HG02571 (cell line): ENCODE data around the gene TOMM20.
"Not testable (repeated sequence)": the region's sequence is repeated elsewhere in the genome, so short reads cannot be mapped to it uniquely, and the experiment has no call there.

ENCODE experiments used
- ATAC-seq: cut with Tn5 transposase; IDR thresholded peaks from one replicate; pipeline ENCODE4 v1.9.1; 2021; ENCODE audit warnings: mild to moderate bottlenecking, moderate library complexity; ENCODE audit not compliant: unreplicated experiment

TOMM20 gene

DNA sequence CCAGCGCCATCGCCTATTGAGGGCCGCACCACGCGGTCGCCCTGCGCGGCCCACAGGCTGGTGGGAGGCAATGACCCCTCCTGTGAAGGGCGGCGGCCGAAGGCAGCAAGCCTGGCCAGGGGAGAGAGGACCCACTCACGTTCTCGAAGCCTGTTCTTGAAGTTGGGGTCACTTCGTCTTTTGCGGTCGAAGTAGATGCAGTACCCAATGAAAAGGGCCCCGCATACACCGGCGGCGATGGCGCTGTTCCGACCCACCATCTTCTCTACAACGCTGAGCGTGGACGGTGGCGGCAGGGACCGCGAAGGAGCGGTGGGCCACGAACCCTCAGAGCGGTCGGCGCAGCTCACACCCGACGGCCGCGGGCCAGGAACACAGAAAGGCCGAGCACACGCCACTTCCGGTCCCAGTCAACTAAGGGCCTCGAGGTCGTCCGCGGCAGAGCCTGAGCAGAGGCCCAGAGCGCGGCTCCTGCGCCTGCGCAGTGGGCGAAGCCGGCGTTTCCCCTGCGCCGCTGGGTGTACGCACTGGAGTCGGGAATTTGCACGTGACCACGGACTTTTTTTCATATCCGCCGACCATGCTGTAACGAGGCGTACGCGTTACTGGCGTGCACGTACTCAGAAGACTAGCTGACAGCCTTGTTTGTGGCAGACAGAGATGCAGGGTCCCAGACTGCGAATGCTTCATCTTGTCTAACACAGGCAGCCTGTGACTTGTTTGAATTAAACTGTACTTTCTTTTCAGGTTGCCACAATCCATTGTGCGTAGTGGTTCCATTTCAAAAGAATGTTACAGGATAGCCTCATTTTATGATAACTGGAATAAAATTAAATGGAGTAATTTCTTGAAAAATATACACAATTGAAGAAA is at the start of gene TOMM20:
Gene TOMM20 (minus strand): TSS at position 382 of the 873 bp plus-strand sequence. CDS start 122 bp downstream, at position 260.
- ATAC-seq, result peak; percentile 93

DNA sequence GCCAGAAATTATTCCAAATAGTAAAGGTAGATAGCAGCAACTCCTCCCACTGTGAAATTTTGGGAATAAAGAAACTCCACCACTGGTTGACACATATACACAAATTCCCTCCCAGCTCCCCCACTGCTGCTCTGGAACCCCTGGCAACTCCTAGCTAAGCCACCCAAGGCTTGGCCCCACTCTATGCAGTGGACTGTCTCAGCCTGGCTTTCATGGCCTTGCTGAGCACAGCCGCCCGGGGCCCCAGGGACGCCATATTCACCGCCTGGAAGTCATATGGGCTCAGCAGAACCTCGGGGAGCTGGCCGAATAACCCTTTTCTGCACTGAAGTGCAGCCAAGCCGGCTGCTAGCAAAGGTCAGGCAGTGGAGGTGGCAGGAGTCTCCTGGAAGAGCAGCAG is 47.8 kb upstream of the TOMM20 start:
- no peak for ATAC-seq

DNA sequence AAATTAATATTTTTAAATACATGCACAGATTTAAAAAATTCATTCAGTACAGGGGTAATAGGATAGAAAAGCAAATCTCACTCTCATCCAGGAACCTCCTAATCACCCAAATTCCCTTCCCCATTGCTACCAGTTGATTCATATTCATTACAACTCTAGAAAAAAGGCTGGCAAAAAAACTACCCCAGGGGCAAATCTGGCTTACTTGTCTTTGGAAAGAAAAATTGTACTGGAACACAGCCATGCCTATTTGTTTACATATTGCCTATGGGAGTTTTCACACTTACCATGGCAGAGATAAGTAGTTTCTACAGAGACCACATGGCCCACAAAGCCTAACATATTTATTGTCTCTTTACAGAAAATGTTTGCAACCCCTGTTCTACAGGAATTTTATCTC is 41.3 kb upstream of the TOMM20 start:
- no peak for ATAC-seq

DNA sequence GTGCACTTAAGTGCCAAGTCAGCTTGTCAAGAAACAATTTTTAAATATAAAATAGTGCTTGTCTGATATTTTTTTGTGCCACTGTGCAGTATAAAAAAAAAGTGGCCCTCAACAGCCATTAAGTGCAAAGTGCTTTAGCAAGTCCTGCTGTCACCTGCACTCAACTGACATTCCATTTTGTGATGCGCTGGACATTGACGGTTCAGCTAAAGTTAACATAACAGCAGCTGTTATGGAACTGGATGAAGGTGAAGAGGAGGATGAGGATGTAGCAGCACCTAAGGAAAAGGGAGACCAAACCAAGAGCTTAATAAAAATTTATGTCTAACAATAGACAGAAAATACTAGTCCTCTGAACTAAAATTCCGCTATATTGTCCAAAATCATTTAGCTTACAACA is 39.7 kb upstream of the TOMM20 start:
- no peak for ATAC-seq

DNA sequence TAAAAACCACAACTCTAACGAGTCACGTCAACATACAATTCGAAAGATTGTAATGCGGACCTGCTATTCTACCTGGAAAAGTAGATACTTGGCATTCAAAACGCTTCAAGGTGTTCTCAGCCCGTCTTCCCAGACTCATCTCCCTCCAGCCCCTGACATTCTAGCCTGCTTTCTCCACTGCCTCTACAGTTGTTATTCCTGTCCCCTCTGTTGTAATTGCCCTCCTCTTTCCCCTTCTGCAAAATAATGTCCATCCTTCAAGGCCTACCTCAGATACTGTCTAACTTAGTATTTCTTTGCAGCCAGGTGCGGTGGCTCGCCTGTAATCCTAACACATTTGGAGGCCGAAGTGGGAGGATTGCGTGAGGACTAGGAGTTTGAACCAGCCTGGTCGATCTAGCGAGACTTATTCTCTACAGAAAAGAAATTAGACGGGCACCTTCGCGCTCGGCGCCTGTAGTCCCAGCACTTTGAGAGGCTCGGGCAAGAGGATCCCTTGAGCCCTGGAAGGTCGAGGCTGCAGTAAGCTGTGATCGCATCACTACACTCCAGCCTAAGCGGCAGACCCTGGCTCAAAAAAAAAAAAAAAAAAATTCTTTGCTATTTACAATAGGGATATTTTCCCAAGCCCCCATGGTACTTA is 33.2 kb upstream of the TOMM20 start:
- no peak for ATAC-seq

DNA sequence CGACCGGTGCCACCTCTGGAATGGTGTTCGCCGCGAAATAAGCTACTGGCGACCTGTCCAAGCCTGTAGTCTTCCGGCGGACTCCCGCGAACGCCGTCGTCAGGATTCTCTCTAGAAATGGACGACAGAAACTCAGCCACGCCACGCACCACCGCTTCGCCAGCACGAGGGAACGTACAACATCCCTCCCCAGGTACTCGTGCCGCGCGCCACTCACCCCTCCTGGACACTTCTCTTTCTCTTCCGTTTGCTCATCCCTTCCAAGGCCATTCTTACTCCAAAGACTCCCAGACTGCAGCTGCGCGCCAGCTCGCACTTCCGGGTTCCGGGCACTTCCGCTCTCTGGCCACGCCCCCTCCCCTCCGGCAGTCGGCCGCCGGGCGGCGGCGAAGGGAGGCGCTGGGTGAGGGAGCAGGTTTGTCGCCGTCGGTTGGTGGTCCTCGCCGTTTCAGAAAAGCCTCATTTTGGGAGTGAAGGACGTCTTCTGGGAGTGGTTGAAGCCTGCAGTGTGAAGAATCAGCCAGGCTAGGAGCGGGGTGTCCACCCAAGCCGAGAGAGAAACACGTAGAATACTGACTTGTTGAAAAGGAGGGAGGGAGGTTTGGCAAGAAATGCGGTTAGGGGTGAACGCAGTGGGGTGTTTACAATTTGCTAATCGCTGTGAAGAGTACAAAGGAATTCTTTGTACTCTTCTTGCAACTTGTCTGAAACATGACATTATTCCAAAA is 32.5 kb upstream of the TOMM20 start, which contains the start of gene RBM34:
Gene RBM34 (minus strand): TSS at position 294 of the 728 bp plus-strand sequence. CDS start 24 bp downstream, at position 270.
- ATAC-seq, result peak; percentile 97

DNA sequence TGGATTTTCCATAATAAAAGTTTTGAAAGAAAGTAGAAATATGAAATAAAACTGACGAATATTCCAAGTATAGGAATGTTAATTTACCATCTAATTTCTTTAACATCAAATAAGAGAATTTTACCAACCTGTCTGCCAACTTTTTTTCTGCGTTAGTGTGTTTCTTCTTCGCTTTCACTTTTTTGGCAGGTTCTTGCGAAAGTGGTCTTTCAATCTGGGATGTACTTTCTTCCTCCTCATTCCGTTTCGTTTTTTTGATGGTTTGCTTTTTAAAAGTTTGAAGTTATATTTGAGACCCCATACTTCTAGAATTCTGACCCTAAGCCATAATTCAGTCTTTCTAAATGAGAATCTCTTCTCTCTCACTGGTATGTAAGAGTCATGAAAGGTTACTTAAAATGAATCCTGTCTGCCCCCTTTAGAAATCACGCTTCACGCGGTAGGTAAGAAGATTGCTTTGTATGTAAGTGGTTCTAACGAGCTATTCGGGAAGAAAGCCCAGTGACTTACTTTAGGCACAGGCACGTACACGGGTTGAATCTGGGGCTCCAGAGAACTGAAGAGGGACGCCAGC is 31.8 kb upstream of the TOMM20 start:
- no peak for ATAC-seq

DNA sequence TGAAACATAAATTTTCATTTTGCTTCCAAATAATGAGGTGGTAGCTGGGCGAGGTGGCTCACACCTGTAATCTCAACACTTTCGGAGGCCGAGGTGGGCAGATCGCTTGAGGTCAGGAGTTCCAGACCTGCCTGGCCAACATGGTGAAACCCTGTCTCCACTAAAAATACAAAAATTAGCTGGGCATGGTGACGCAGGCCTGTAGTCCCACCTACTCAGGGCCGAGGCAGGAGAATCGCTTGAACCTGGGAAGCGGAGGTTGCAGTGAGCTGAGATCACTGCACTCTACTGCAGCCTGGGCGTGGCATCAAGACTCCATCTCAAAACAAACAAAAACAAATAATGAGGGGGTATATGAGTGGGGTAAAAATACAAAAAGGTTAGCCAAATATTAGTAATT is 31.3 kb upstream of the TOMM20 start:
- not testable (repeated sequence) for ATAC-seq

DNA sequence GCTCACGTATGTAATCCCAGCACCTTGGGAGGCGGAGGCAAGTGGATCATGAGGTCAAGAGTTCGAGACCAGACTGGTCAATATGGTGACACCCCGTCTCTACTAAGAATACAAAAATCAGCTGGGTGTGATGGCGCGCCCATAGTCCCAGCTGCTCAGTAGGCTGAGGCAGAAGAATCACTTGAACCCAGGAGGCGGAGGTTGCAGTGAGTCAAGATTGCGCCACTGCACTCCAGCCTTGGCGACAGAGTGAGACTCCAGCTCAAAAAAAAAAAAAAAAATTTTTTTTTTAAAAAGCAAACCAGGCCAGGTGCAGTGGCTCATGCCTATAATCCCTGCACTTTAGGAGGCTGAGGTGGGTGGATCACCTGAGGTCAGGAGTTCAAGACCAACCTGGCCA is 30.6 kb upstream of the TOMM20 start:
- not testable (repeated sequence) for ATAC-seq

DNA sequence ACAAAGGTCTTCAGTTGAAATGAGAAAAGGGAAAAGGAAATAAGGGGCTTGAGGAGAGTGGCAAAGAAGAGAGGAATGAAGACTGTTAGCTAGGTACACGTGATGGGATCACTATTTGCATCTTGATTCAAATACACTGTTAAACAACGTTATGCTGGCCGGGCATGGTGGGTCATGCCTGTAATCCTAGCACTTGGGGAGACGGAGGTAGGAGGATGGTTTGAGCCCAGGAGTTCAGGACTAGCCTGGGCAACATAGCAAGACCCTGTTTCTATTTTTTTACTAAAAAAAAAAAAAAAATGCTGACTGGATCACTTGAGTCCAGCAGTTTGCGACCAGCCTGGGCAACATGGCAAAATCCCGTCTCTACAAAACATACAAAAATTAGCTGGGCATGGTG is 30.0 kb upstream of the TOMM20 start:
- no peak for ATAC-seq

DNA sequence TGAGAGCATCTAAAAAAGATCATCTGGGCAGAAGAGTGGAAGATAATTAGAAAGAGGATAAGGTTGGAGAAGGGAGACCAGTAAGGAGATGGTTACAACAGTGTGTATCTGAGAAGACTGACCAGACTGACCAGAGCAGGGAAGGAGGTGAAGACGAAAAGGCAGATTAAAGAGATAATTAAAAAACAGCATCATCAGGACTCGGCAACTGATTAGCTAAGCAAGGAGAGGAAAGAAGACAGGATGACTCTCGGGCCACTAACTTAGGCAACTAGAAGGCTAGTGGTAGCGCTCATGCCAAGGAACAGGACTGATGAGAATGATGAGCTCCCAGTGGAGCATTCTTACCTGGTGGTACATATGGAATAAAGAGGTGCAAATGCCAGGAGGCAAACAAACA is 28.5 kb upstream of the TOMM20 start:
- ATAC-seq, result no peak

DNA sequence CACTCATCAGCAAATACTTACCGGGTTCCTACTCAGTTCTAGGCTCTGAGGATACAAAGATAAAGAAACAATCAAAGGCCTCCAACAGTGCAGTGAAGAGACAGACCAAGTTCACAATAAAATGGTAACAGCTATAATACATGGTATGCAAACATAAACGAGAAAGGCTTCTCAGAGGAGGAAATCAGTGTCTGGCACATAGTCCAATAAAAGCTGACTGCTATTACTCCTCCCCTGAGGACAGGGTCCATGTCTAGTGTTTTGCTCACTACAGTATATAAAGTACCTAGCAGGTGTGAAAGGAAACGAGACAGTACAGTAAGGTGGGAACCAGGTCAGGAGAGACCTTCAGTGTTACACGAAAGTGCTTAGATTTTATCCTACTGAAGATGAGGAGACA is 28.1 kb upstream of the TOMM20 start:
- ATAC-seq, result no peak

DNA sequence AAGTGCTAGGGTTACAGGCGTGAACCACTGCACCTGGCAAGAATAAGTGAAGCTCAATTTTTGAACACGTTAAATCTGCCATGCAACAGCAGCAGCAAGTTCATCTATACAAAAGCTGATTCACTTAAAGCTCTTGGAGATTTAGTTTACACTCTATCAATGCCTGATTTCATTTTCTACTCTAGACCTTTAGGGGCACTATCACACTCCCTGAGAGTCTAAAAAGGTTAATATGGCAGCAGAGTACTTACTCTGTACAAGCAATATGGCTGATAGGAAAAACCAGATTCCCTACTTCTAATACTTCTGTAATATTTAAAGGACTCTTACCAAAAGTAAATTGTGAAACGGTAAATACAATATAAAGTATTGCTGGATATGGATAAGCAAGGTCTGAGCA is 27.6 kb upstream of the TOMM20 start:
- ATAC-seq, result no peak

DNA sequence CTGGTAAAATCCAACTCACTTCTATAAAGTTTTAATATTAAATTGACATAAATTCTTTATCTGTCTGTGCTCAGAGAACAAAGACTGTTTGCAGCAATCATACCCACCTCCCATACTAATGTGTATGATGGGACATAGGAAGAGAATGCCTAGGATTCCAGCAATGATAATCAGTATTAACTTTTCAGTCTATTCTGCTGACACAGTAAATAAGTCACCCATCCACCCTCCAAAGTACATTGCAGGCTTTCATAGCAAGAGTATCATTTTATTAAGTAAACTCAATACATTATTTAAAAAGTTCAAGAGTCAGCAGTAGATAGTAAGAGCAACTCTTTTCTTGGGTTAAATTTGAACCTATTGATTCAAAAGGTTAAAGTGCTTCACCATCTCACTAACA is 23.6 kb upstream of the TOMM20 start:
- ATAC-seq, result no peak

DNA sequence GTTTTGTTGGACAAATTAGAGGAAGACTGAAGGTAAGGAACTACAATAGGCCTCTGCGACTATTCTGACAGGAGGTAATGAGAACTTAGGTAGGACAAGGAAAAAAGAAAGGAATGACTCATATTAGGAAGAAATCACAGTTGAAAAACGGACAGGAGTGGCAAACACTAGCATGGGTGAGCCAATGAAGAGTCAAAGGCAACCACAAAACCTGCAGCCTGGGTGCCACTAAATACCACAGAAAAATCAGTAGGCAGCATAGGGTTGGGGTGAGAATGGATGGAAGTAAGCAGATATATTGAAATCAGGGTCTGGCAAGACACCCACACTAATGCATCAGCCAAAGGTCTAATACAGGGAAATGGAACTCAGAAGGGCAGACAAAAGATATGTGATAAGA is 22.4 kb upstream of the TOMM20 start:
- ATAC-seq, result no peak

DNA sequence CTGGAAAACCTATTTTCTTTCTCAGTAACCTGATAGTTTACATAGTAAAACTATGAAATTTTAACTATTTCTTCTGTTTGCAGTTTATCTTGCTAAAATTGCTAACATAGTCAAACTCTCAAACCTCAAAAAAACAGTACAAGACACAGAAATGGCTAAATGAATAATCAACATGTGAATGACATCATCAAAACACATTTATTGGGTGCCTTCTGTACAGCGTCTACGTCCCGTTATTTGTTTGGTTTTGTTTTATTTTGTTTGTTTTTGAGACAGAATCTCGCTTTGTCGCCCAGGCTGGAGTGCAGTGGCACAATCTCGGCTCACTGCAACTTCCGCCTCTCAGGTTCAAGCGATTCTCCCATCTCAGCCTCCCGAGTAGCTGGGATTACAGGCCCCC is 21.2 kb upstream of the TOMM20 start:
- ATAC-seq, result no peak

DNA sequence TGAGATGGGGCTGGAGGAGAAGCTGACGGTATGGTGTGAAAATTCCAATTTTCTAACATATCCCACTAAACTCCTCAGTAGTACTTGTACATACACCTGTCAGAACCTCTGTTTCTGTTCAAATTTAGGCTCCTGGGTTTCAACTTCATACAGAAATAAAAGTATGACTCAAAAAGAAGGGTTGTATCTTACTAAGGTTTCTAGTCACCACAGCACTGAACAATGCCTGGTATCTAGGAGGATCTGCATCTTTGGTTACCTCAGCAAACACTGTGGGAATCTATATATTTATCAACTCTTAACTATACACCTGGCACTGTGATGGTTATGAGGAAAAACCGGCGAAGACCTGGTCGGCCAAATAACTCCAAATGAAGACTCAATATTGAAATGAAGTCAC is 18.6 kb upstream of the TOMM20 start:
- no peak for ATAC-seq

DNA sequence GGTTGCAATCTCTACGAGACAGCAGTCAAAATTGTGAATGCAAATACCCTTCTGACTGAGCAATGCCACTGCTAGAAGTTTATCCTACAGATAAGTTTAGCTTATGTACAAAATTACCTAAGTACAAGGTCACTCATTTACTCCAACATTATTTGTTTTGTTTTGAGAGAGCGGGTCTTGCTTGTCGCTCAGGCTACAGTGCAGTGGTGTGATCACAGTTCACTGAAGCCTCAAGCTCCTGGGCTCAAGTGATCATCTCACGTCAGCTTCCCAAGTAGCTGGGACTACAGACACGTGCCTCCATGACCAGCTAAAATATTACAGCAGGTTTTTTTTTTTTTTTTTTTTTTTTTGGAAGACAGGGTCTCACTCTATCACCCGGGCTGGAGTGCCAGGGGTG is 17.0 kb upstream of the TOMM20 start:
- no peak for ATAC-seq

DNA sequence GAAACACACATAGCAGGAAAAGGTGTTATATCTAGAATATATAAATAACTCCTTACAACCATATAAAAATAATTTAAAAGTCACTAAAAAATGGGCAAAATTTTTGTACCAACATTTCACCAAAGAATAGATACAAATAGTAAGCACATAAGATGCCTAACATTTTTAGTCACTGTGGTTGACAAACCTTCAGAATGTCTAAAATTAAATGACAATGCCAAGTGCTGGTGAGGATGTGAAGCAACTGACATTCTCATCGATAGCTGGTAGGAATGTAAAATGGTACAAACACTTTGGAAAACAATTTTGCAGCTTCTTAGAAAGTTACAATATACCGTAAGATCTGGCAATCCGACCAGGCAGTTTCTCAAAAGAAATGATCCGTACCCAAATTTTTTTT is 14.4 kb upstream of the TOMM20 start:
- ATAC-seq, result no peak

DNA sequence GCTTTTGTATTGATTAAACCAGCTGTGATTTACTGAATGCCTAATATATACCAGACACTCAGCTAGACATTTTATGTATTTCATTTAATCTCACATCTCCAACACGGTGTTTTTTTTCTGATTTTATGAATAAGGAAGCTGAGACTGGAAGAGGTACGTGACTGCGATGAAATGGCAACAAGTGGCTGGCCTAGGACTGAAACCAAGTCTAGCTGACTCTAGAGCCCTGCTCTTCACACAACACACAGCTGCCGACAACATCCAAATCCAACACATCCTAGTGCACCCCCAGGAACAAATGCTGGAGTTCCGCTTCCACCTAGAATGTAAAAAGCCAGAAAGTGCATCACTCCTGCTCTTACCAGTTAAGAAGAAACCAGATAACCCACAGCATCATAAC is 10.7 kb upstream of the TOMM20 start:
- ATAC-seq, result no peak

DNA sequence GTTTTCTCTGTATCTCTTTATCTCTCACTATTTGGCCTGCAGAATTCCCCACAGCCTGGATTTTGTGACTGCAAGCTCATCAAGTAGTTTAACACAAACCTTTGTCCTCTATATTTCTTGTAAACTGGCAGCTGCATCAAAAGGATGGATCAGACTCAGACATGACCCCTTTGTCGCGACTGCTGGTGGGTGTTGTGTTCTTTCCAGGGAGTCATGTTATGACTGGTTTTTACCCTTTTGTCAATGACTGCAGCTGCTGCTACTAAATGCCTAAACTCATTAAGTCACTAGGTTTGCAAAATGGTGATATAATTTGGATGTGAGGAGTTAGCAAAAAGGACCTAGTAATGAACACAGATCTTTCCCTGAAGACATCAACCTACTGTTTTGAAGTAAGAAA is 10.2 kb upstream of the TOMM20 start:
- no peak for ATAC-seq
